Measurements from ENCODE around the gene DLG1. TPM values are rescaled to one million over a fixed set of nuclear protein-coding genes. Genes with fewer than 3 reads are reported as not detected.

Gene DLG1
- total and polyA plus RNA-seq, 4 donors: 12.7 to 51.2 (median 22.3) TPM

- TF ChIP-seq CTCF (IDR thresholded peaks at IDR 0.05; ENCODE audit: low read depth, low read length, missing input control) (no peak), HNF4A (conservative IDR thresholded peaks at IDR 0.05) (no peak)
Observed at GRCh38 chr3:197333901-197334639, 35.7 kb upstream of the DLG1 start (continued).

- no peaks in the 10 kb centered on the region for H3K27me3 ChIP-seq (ENCODE audit: control insufficient read depth in 4 of 4, insufficient read depth in 4 of 4, low read length in 3 of 4)
- no peaks in the 10 kb centered on the region for H3K36me3 ChIP-seq (ENCODE audit: control insufficient read depth in 4 of 4, insufficient read depth in 3 of 4, low read depth in 1 of 4, low read length in 3 of 4)
- H3K9ac ChIP-seq (ENCODE audit: low read depth in 1 of 2, low read length in 2 of 2): no peak overlapping the region
- 71% methylated on average over 2 of the region's 3 CpGs for WGBS
- no peak for DNase-seq (ENCODE audit: low spot score)
- no peaks in the 10 kb centered on the region for H3K9me3 ChIP-seq (ENCODE audit: control insufficient read depth in 4 of 4, low read length in 3 of 4)
- no peak overlapping the region for H3K4me3 ChIP-seq (ENCODE audit: low read depth in 1 of 3, low read length in 3 of 3)
- H3K4me1 ChIP-seq (ENCODE audit: control insufficient read depth in 4 of 4, insufficient read depth in 4 of 4, low read length in 3 of 4): no peaks in the 10 kb centered on the region
- H3K27ac ChIP-seq (ENCODE audit: low read depth in 1 of 2, low read length in 2 of 2): no peak overlapping the region
- no peak for TF ChIP-seq GABPA (IDR thresholded peaks at IDR 0.05 in 1 of 2, conservative IDR thresholded peaks at IDR 0.05 in 1 of 2)
- TF ChIP-seq RAD21 (IDR thresholded peaks at IDR 0.05): peak; percentile 12 to 41
Observed at GRCh38 chr3:197331131-197331530, 32.7 kb upstream of the DLG1 start.

GRCh38 chr3:197329382-197329781, 31.0 kb upstream of the DLG1 start:
- Histone ChIP-seq H3K4me3 (ENCODE audit: low read depth in 1 of 3, low read length in 3 of 3) (no peak overlapping the region), H3K27ac (ENCODE audit: low read depth in 1 of 2, low read length in 2 of 2) (no peak overlapping the region), H3K9me3 (ENCODE audit: control insufficient read depth in 4 of 4, low read length in 3 of 4) (no peaks in the 10 kb centered on the region), H3K27me3 (ENCODE audit: control insufficient read depth in 4 of 4, insufficient read depth in 4 of 4, low read length in 3 of 4) (no peaks in the 10 kb centered on the region), H3K4me1 (ENCODE audit: control insufficient read depth in 4 of 4, insufficient read depth in 4 of 4, low read length in 3 of 4) (no peaks in the 10 kb centered on the region), H3K36me3 (ENCODE audit: control insufficient read depth in 4 of 4, insufficient read depth in 3 of 4, low read depth in 1 of 4, low read length in 3 of 4) (no peaks in the 10 kb centered on the region), H3K9ac (ENCODE audit: low read depth in 1 of 2, low read length in 2 of 2) (no peak overlapping the region)
- TF ChIP-seq NR2F2 (IDR thresholded peaks at IDR 0.05) (no peak), RAD21 (IDR thresholded peaks at IDR 0.05) (no peak), GABPA (IDR thresholded peaks at IDR 0.05 in 1 of 2, conservative IDR thresholded peaks at IDR 0.05 in 1 of 2) (no peak), CTCF (IDR thresholded peaks at IDR 0.05; ENCODE audit: low read depth, low read length, missing input control) (no peak), FOXA1 (IDR thresholded peaks at IDR 0.05) (no peak), HNF4A (conservative IDR thresholded peaks at IDR 0.05) (no peak), RXRA (IDR thresholded peaks at IDR 0.05) (no peak), JUND (IDR thresholded peaks at IDR 0.05) (no peak), HNF4G (IDR thresholded peaks at IDR 0.05) (no peak), TAF1 (conservative IDR thresholded peaks at IDR 0.05) (no peak), REST (IDR thresholded peaks at IDR 0.05) (no peak), YY1 (IDR thresholded peaks at IDR 0.05) (no peak), ATF3 (IDR thresholded peaks at IDR 0.05) (no peak)
- no peak for DNase-seq (ENCODE audit: low spot score)
- WGBS: 75% methylated on average over 3 of the region's 3 CpGs

Data from liver (tissue), 9 donors.